GM21381 (cell line): ENCODE results near the gene BCDIN3D.
"Not testable (repeated sequence)": the region's sequence is repeated elsewhere in the genome, so short reads cannot be mapped to it uniquely, and the experiment has no call there.

Experiments
- ATAC-seq: cut with Tn5 transposase; IDR thresholded peaks from one replicate; pipeline ENCODE4 v1.9.1; 2021; ENCODE audit warnings: mild to moderate bottlenecking, moderate library complexity; ENCODE audit not compliant: unreplicated experiment

The BCDIN3D gene

GRCh38 chr12:49877066-49877465 is 34.2 kb upstream of the BCDIN3D start:
- no peak for ATAC-seq

- ATAC-seq = no peak
Measured at GRCh38 chr12:49876070-49876469, 33.2 kb upstream of the BCDIN3D start.

- no peak for ATAC-seq
Measured at GRCh38 chr12:49875115-49875720, 32.3 kb upstream of the BCDIN3D start.

- no peak for ATAC-seq
Measured at GRCh38 chr12:49874142-49874897, 31.4 kb upstream of the BCDIN3D start.

GRCh38 chr12:49873361-49873934 is 30.5 kb upstream of the BCDIN3D start:
- no peak for ATAC-seq

GRCh38 chr12:49872781-49873181 is 29.9 kb upstream of the BCDIN3D start:
- no peak for ATAC-seq

- no peak for ATAC-seq
Measured at GRCh38 chr12:49872381-49872780, 29.5 kb upstream of the BCDIN3D start.

GRCh38 chr12:49871811-49872251 is 28.9 kb upstream of the BCDIN3D start:
- ATAC-seq = not testable (repeated sequence)

GRCh38 chr12:49871263-49871561 is 28.3 kb upstream of the BCDIN3D start:
- ATAC-seq = no peak

- no peak for ATAC-seq
Measured at GRCh38 chr12:49870501-49871262, 27.8 kb upstream of the BCDIN3D start.

GRCh38 chr12:49869816-49870500 is 27.1 kb upstream of the BCDIN3D start:
- no peak for ATAC-seq

GRCh38 chr12:49868952-49869815 is 26.3 kb upstream of the BCDIN3D start:
- no peak for ATAC-seq

- no peak for ATAC-seq
Measured at GRCh38 chr12:49868449-49868848, 25.5 kb upstream of the BCDIN3D start.

- no peak for ATAC-seq
Measured at GRCh38 chr12:49867570-49868341, 24.9 kb upstream of the BCDIN3D start.

GRCh38 chr12:49866859-49867569 is 24.1 kb upstream of the BCDIN3D start:
- no peak for ATAC-seq

- no peak for ATAC-seq
Measured at GRCh38 chr12:49865782-49866135, 22.9 kb upstream of the BCDIN3D start.

GRCh38 chr12:49865109-49865781 is 22.3 kb upstream of the BCDIN3D start:
- ATAC-seq = no peak

- ATAC-seq = no peak
Measured at GRCh38 chr12:49864798-49865090, 21.8 kb upstream of the BCDIN3D start.
